H1 (cell line): ENCODE measurements around the gene UBE3C. TPM values are rescaled to one million over a fixed set of nuclear protein-coding genes. Genes with fewer than 3 reads are reported as not detected.

Experiments
- BRCA1 ChIP-seq: IDR thresholded peaks from 2 replicates; pipeline ENCODE4 v1.6.1; 2012; ENCODE audit warnings: low read depth, low read length, improper control_type of control experiment
- MAX ChIP-seq: IDR thresholded peaks from 2 replicates; pipeline ENCODE4 v1.6.1; 2012; ENCODE audit warnings: inconsistent platforms
- PHF8 ChIP-seq: fragments of 200-600 bp; sonication (generic); conservative IDR thresholded peaks from 2 replicates; pipeline ENCODE4 v1.7.1; 2012; ENCODE audit warnings: low read depth, mild to moderate bottlenecking, inconsistent platforms, low read length, moderate library complexity
- SAP30 ChIP-seq: fragments of 300-600 bp; sonication (generic); IDR thresholded peaks from 2 replicates; pipeline ENCODE4 v1.7.1; 2012; ENCODE audit warnings: low read length, moderate library complexity, mild to moderate bottlenecking, inconsistent platforms; ENCODE audit not compliant: insufficient read depth, insufficient replicate concordance
- SIX5 ChIP-seq: IDR thresholded peaks from 2 replicates; pipeline ENCODE4 v1.6.1; 2011; ENCODE audit warnings: mild to moderate bottlenecking, low read depth, low read length
- ZNF274 ChIP-seq: IDR thresholded peaks from 2 replicates; pipeline ENCODE4 v1.7.0; 2012; ENCODE audit warnings: low read length, borderline replicate concordance; ENCODE audit errors: extremely low read depth
- polyA plus RNA-seq, 7 experiments: library from polyadenylated mRNA; depleted of rRNA in 3 of 7; stranded (reverse) in 5 of 7; unstranded in 2 of 7; fragments of >200 nt in 5 of 7; fragments of 200-250 nt in 2 of 7; gene quantifications; 1 replicate in 5 of 7; 2 replicates in 1 of 7; 4 replicates in 1 of 7; pipeline versions ENCODE4 v1.2.1 to v1.2.3, GENCODE V29; 2011 to 2013; ENCODE audit warnings: missing spikeins in 2 of 7, mixed read lengths in 2 of 7
- total RNA-seq: library from RNA; stranded (reverse); fragmentation: NEBNext Ultra II Directional; extraction: Animal tissue kit (Norgen Biotek cat#: 25700); gene quantifications from 2 replicates; pipeline ENCODE4 v1.2.1, GENCODE V29; 2021

Gene UBE3C
- total and polyA plus RNA-seq, 2 of the 8 experiments (the other 6 are each of a cell fraction or from before 2014, with no cell fraction given): 32.0 to 54.1 TPM

GRCh38 chr7:157195868-157196267 lies 57.1 kb downstream of the UBE3C start (continued):
- TF ChIP-seq SAP30: no peak
- TF ChIP-seq SIX5: no peak
- no peak for TF ChIP-seq MAX
- TF ChIP-seq PHF8: no peak
- TF ChIP-seq ZNF274: no peak
- no peak for TF ChIP-seq BRCA1
- TF ChIP-seq, all 59 proteins: peak for 0
